Osteocyte (in vitro differentiated cells): ENCODE data around the gene EPS8L1. TPM values are rescaled to one million over a fixed set of nuclear protein-coding genes. Genes with fewer than 3 reads are reported as not detected.
"Not testable (repeated sequence)": the region's sequence is repeated elsewhere in the genome, so short reads cannot be mapped to it uniquely, and the experiment has no call there.

ENCODE experiments used
- DNase-seq: peaks from one replicate; pipeline ENCODE4 v3.0.0; 2021; ENCODE audit warnings: mixed read lengths; ENCODE audit not compliant: unreplicated experiment; ENCODE audit errors: extremely low spot score
- H3K27ac Mint-ChIP-seq: one replicate; pipeline ENCODE4 v1.8.0; 2021; ENCODE audit warnings: mild to moderate bottlenecking, mixed read lengths; ENCODE audit not compliant: unreplicated experiment
- H3K27me3 Mint-ChIP-seq: one replicate; pipeline ENCODE4 v1.8.0; 2021; ENCODE audit warnings: mixed read lengths; ENCODE audit not compliant: unreplicated experiment
- H3K36me3 Mint-ChIP-seq: one replicate; pipeline ENCODE4 v1.8.0; 2021; ENCODE audit warnings: mixed read lengths; ENCODE audit not compliant: unreplicated experiment
- H3K4me1 Mint-ChIP-seq: one replicate; pipeline ENCODE4 v1.8.0; 2021; ENCODE audit warnings: mixed read lengths; ENCODE audit not compliant: unreplicated experiment
- H3K4me3 Mint-ChIP-seq: one replicate; pipeline ENCODE4 v1.8.0; 2021; ENCODE audit warnings: mild to moderate bottlenecking, moderate library complexity, mixed read lengths; ENCODE audit not compliant: unreplicated experiment
- H3K9me3 Mint-ChIP-seq: one replicate; pipeline ENCODE4 v1.8.0; 2021; ENCODE audit warnings: mixed read lengths; ENCODE audit not compliant: unreplicated experiment
- total RNA-seq: library from RNA; stranded (reverse); gene quantifications from 2 replicates; pipeline ENCODE4 v1.2.1, GENCODE V29; 2021
- TF ChIP-seq, protein P1 (sequence below): fragments of 200-600 bp; sonication (generic); IDR thresholded peaks from 2 replicates; pipeline ENCODE4 v1.5.0; 2021; ENCODE audit warnings: antibody characterized with exemption, mild to moderate bottlenecking, moderate library complexity

EPS8L1 gene
- total RNA-seq, 1 donor from 2014 or later: 4.5 TPM

DNA sequence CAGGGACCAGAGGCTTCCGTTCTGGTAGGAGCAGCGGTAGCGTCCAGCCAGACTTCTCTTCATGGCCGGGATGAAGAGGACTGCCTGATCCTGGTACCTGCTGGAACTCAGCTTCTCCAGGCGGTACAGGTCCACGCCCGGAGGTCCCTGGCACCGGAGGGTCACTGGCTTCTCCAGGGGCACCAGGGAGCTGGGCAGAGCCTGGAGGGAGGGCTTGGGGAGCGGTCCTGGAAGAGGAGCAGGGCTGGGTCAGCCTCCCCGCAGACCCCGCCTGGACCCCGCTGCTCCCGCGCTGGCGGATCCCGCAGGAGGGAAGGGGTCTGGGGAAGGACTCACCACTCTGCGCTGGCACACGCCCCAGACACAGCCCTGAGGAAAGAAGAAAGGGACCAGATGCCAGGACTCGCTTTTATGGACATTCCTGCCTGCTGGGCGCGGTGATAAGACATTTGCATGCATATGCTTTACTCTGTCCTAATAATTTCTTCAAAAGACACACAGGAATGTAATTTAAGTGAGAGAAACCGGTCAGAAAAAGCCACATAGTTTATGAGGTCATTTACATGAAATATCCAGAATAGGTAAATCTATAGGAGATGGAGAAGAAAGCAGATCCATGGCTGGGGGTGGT lies 43.4 kb upstream of the EPS8L1 start:
- Mint-ChIP-seq H3K9me3 (no peaks in the 10 kb centered on the region), H3K4me1 (no peaks in the 10 kb centered on the region), H3K27me3 (no peaks in the 10 kb centered on the region), H3K27ac (no peak overlapping the region), H3K4me3 (no peak overlapping the region), H3K36me3 (no peaks in the 10 kb centered on the region)
- no peak for DNase-seq
- TF ChIP-seq, protein P1, sequence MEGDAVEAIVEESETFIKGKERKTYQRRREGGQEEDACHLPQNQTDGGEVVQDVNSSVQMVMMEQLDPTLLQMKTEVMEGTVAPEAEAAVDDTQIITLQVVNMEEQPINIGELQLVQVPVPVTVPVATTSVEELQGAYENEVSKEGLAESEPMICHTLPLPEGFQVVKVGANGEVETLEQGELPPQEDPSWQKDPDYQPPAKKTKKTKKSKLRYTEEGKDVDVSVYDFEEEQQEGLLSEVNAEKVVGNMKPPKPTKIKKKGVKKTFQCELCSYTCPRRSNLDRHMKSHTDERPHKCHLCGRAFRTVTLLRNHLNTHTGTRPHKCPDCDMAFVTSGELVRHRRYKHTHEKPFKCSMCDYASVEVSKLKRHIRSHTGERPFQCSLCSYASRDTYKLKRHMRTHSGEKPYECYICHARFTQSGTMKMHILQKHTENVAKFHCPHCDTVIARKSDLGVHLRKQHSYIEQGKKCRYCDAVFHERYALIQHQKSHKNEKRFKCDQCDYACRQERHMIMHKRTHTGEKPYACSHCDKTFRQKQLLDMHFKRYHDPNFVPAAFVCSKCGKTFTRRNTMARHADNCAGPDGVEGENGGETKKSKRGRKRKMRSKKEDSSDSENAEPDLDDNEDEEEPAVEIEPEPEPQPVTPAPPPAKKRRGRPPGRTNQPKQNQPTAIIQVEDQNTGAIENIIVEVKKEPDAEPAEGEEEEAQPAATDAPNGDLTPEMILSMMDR: no peak

DNA sequence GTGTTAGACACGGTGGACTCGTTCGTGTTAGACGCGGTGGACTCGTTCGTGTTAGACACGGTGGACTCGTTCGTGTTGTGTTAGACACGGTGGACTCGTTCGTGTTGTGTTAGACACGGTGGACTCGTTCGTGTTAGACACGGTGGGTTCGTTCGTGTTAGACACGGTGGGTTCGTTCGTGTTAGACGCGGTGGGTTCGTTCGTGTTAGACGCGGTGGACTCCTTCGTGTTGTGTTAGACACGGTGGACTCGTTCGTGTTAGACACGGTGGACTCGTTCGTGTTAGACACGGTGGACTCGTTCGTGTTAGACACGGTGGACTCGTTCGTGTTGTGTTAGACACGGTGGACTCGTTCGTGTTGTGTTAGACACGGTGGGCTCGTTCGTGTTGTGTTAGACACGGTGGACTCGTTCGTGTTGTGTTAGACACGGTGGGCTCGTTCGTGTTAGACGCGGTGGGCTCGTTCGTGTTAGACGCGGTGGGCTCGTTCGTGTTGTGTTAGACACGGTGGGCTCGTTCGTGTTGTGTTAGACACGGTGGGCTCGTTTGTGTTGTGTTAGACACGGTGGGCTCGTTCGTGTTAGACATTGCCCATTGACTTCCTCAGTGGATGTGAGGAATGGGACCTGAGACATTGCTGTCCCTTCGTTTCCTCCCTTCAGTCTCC lies 42.6 kb upstream of the EPS8L1 start:
- H3K27me3 Mint-ChIP-seq, H3K4me3 Mint-ChIP-seq, DNase-seq, H3K36me3 Mint-ChIP-seq, H3K9me3 Mint-ChIP-seq, H3K4me1 Mint-ChIP-seq, H3K27ac Mint-ChIP-seq: not testable (repeated sequence)

DNA sequence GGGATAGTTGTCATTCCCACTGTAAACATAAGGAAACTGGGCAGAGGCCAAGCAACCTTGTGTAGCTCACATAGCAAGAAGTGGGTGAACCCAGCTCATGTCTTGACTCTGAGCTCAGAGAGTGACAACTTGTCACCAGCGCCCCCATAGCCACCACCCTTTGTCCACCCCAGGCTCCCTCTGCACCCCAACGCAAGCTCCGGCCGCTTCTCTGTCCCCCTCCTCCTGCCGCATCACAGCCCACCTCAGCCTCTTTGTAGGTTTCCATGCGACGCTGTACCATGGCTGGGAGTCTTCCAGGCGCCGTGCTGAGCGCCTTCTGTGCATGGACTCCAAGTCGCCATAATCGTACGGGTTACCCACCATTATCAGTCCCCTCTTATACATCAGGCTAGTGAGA lies 40.9 kb upstream of the EPS8L1 start:
- H3K36me3 Mint-ChIP-seq: no peaks in the 10 kb centered on the region
- H3K27me3 Mint-ChIP-seq: no peaks in the 10 kb centered on the region
- H3K4me3 Mint-ChIP-seq: no peak overlapping the region
- no peaks in the 10 kb centered on the region for H3K9me3 Mint-ChIP-seq
- DNase-seq: no peak
- H3K27ac Mint-ChIP-seq: no peak overlapping the region
- H3K4me1 Mint-ChIP-seq: no peaks in the 10 kb centered on the region
- TF ChIP-seq, protein P1: no peak

GRCh38 chr19:55036058-55036457 lies 39.6 kb upstream of the EPS8L1 start:
- H3K4me3 Mint-ChIP-seq: no peak overlapping the region
- no peaks in the 10 kb centered on the region for H3K4me1 Mint-ChIP-seq
- H3K9me3 Mint-ChIP-seq: no peaks in the 10 kb centered on the region
- DNase-seq: no peak
- no peaks in the 10 kb centered on the region for H3K27me3 Mint-ChIP-seq
- TF ChIP-seq, protein P1: no peak
- H3K36me3 Mint-ChIP-seq: no peaks in the 10 kb centered on the region
- no peak overlapping the region for H3K27ac Mint-ChIP-seq

- H3K9me3 Mint-ChIP-seq, DNase-seq, H3K36me3 Mint-ChIP-seq, H3K27ac Mint-ChIP-seq, H3K4me1 Mint-ChIP-seq, H3K4me3 Mint-ChIP-seq, H3K27me3 Mint-ChIP-seq: not testable (repeated sequence)
These were observed 38.1 kb upstream of the EPS8L1 start for GRCh38 chr19:55037603-55038002.

GRCh38 chr19:55040654-55041053 lies 35.0 kb upstream of the EPS8L1 start:
- H3K36me3 Mint-ChIP-seq: peaks cover 13% of the 10 kb centered on the region
- DNase-seq, H3K9me3 Mint-ChIP-seq, H3K4me3 Mint-ChIP-seq, H3K27ac Mint-ChIP-seq, H3K4me1 Mint-ChIP-seq, H3K27me3 Mint-ChIP-seq: not testable (repeated sequence)
